AG04449 (cell line): ENCODE measurements around the gene SHMT1.

Experiments
- CTCF ChIA-PET: fragments of 350-600 bp; formaldehyde crosslinking; extraction: SDS; loops from one replicate; lab custom pipeline; 2021; ENCODE audit warnings: antibody characterized with exemption; lab: Yijun Ruan, JAX
- POLR2A ChIA-PET: fragments of 400-600, 350-600 bp; formaldehyde crosslinking; extraction: SDS; loops from one replicate; lab custom pipeline; 2020; ENCODE audit warnings: antibody characterized with exemption, inconsistent platforms; lab: Yijun Ruan, JAX
- DNase-seq: peaks from one replicate; pipeline ENCODE4 v3.0.0-alpha.2; 2010; ENCODE audit warnings: low read depth, low spot score
- H3K4me3 ChIP-seq: 2 replicates; pipeline ENCODE4 v1.5.1; 2011; ENCODE audit warnings: low read depth, mild to moderate bottlenecking, control low read depth, low read length
- TF ChIP-seq, protein P1 (sequence below): IDR thresholded peaks from one replicate; pipeline ENCODE4 v1.5.1; 2011; ENCODE audit warnings: mild to moderate bottlenecking, moderate library complexity, low read length, control low read depth, inconsistent platforms; ENCODE audit not compliant: insufficient read depth; ENCODE audit errors: missing control alignments

SHMT1 gene

DNA sequence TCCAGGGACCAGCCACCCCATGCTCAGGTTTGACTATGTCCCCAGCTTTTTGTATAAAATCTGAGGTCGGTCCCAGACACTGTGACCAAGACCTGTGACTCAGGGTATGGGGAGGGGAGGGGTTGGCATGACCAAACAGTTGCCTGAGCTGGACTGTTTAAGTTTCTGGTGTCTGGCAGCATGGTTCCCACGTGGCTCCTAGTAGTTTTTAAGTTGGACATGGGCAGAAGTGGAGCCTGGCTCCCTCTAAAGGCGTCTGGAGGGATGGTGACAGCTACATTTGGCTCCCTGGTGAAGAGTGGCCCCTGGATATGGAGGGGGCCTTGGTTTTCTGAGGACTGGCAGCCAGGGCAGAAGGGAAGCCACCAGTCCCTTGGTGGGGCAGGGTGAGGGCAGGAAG, 40.3 kb downstream of the SHMT1 start:
- CTCF ChIA-PET = no interaction called here
- H3K4me3 ChIP-seq = no peak overlapping the region
- TF ChIP-seq, protein P1, sequence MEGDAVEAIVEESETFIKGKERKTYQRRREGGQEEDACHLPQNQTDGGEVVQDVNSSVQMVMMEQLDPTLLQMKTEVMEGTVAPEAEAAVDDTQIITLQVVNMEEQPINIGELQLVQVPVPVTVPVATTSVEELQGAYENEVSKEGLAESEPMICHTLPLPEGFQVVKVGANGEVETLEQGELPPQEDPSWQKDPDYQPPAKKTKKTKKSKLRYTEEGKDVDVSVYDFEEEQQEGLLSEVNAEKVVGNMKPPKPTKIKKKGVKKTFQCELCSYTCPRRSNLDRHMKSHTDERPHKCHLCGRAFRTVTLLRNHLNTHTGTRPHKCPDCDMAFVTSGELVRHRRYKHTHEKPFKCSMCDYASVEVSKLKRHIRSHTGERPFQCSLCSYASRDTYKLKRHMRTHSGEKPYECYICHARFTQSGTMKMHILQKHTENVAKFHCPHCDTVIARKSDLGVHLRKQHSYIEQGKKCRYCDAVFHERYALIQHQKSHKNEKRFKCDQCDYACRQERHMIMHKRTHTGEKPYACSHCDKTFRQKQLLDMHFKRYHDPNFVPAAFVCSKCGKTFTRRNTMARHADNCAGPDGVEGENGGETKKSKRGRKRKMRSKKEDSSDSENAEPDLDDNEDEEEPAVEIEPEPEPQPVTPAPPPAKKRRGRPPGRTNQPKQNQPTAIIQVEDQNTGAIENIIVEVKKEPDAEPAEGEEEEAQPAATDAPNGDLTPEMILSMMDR = no peak
- DNase-seq = no peak
- POLR2A ChIA-PET = no interaction called here

DNA sequence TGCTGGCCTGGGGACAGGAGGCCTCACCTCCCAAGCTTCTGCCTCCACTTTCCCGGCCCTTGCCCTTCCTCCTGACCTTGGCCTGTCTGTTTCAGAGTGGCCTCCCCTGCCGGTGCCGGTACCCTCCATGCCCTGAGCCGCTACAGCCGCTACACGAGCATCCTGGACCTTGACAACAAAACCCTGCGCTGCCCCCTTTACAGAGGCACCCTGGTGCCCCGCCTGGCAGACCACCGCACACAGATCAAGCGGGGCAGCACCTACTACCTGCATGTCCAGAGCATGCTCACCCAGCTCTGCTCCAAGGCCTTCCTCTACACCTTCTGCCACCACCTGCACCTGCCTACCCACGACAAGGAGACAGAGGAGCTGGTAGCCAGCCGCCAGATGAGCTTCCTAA, 40.8 kb downstream of the SHMT1 start:
- POLR2A ChIA-PET = no interaction called here
- TF ChIP-seq, protein P1 = no peak
- no peak overlapping the region for H3K4me3 ChIP-seq
- no peak for DNase-seq
- CTCF ChIA-PET = interaction anchor here (3.8 kb wide), 1 partner anchor 173 kb away, joined by 20 read pairs; no protein-coding TSS in a partner anchor

DNA sequence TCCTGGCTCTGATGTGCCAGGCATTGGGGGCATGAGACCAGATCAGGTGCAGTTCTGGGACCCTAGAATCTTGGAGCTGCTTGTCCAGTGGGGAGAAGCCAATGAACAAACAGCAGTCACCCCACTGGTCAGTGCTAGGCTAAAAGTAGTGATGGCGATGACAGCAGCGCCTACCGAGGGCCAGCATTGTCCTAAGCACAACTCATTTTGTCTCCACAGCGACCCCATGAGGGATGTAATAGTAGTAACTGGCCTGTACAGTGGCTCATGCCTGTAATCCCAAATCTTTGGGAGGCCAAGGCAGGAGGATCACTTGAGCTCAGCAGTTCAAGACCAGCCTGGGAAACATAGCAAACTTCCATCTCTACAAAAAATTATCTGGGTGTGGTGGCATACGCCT, 42.0 kb downstream of the SHMT1 start:
- no peak for DNase-seq
- TF ChIP-seq, protein P1 = no peak
- H3K4me3 ChIP-seq = no peak overlapping the region
- POLR2A ChIA-PET = no interaction called here
- CTCF ChIA-PET = interaction anchor here (1.1 to 3.8 kb wide), 8 partner anchors 8 to 175 kb away, joined by 3 to 20 read pairs (median 4); partner anchors contain the start of gene SHMT1

DNA sequence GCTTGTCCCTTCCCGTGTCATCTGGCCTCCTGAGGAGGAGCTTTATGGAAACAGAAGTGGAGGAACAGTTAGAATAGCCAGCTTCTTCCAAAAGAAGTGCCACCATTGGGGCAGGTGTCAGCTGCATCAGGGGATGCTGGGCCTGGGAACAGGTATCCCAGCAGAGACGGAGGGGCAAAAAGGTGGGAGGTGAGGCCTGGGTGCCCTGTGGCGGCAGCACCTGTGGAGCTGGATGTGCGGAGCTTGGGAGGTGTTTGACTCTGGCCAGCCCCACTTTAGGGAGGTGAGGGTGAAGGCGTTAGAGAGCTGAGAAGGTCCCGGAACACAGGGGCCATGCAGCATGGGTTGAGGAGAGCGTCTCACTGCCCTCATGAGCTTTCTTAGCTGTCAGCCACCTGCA, 43.0 kb downstream of the SHMT1 start:
- no peak for DNase-seq
- POLR2A ChIA-PET = no interaction called here
- TF ChIP-seq, protein P1 = no peak
- CTCF ChIA-PET = interaction anchor here (0.6 to 3.8 kb wide), 11 partner anchors 8 to 176 kb away, joined by 3 to 20 read pairs (median 4); partner anchors contain the start of gene SHMT1
- H3K4me3 ChIP-seq = no peak overlapping the region

DNA sequence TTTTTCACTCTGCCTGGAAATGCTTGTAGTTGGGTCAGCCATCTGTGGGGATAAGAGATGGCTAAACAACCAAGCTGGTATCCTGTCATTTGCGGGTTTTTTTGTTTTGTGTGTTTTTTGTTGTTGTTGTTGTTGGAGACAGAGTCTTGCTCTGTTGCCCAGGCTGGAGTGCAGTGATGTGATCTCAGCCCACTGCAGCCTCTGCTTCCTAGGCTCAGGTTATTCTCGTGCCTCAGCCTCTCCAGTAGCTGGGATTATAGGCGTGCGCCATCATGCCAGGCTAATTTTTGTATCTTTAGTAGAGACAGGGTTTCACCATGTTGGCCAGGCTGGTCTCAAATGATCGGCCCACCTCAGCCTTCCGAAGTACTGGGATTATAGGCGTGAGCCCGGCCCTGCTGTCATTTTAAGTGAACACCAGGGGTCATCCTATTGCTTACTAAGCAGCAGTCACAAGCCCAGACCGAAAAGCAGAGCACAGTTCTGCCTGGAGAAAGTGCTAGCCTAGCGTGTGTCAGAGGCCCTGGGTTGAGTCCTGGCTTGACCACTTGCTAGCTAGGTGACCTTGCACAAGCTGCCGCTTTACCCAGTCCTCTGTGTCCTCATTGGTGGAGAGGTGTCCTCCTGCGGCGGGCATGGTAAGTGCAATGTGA, 43.6 kb downstream of the SHMT1 start:
- no peak overlapping the region; the same call in 1 of the 2 replicates for H3K4me3 ChIP-seq
- TF ChIP-seq, protein P1 = peak; percentile 55
- ChIA-PET CTCF (interaction anchor here (0.6 to 3.8 kb wide), 10 partner anchors 9 to 176 kb away, joined by 3 to 20 read pairs (median 4); partner anchors contain the start of gene SHMT1), POLR2A (no interaction called here)
- peak; percentile 19 for DNase-seq

DNA sequence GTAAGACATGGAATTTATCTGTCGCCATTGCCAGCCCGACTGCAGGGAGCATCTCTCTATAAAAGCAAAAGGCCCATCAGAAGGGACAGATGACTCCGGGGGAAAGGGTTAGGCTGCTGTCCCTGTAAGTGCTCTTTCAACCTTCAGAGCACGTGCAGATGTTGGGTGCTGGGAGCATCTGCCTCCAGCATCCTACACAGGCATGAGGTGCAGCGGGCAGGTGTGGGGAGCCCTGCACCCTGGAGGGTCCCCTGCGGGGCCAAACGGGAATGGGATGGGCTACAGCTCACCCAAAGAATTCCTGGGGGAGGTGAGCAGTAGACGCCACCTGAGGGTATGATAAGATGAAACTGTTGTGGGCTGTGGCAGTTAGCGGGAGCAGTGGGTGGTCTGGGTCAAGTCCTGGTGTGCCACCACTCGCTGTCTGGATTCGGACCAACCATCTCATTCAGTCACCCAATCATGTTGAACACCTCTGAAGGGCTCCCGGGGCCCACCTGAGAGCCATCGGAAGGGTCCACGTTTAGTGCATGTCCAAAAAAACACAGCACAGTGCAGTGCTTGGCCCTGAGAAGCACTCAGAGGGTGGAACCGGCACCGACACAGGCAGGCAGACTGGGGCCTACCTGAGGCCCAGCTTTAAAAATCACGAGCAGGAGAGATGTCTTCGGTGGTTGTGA, 44.4 kb downstream of the SHMT1 start:
- no peak overlapping the region for H3K4me3 ChIP-seq
- no peak for DNase-seq
- ChIA-PET CTCF (interaction anchor here (0.9 to 3.8 kb wide), 4 partner anchors 11 to 177 kb away, joined by 3 to 20 read pairs (median 6); no protein-coding TSS in a partner anchor), POLR2A (no interaction called here)
- TF ChIP-seq, protein P1 = no peak
